Endothelial cell of umbilical vein (primary cell): ENCODE measurements around the gene SIRT3. TPM values are rescaled to one million over a fixed set of nuclear protein-coding genes. Genes with fewer than 3 reads are reported as not detected.

ENCODE experiments used
- BruUV-seq: library from RNA; stranded (reverse); fragments of 400-500 nt; replicated peaks from 2 replicates; lab custom pipeline; 2021; lab: Mats Ljungman, UMichigan
- CTCF ChIA-PET: fragments of 300-600, 350-600 bp; sonication (Branson Sonifier 250); formaldehyde crosslinking; loops from one replicate; lab custom pipeline; 2021; ENCODE audit warnings: antibody characterized with exemption, inconsistent platforms; lab: Charles Lee
- POLR2A ChIA-PET: fragments of 300-600, 350-600 bp; sonication (Branson Sonifier 250); formaldehyde crosslinking; loops from one replicate; lab custom pipeline; 2021; ENCODE audit warnings: antibody characterized with exemption, inconsistent platforms; lab: Charles Lee
- DNase-seq: peaks from one replicate; pipeline ENCODE4 v3.0.0-alpha.2; 2011; ENCODE audit warnings: low read depth, low spot score
- FAIRE-seq: peaks from 2 replicates; lab custom pipeline; 2011; peaks lifted over from hg19 to GRCh38; lab: Jason Lieb, UNC
- H2AFZ ChIP-seq: 2 replicates; pipeline ENCODE4 v1.6.0; 2012; ENCODE audit warnings: low read depth, low read length, control low read depth, inconsistent platforms
- H3K27ac ChIP-seq: 2 replicates; pipeline ENCODE4 v1.5.1; 2011; ENCODE audit warnings: low read depth, mild to moderate bottlenecking, control low read depth, low read length, moderate library complexity; ENCODE audit not compliant: insufficient read depth
- H3K27me3 ChIP-seq, 2 experiments: 2 replicates each; pipeline versions ENCODE4 v1.6.0 to v1.6.1; 2011; ENCODE audit warnings: low read length in 2 of 2, mixed read lengths in 1 of 2; ENCODE audit not compliant: control insufficient read depth in 2 of 2, insufficient read depth in 2 of 2
- H3K36me3 ChIP-seq, 2 experiments: 2 replicates in 1 of 2; 3 replicates in 1 of 2; pipeline ENCODE4 v1.5.1; 2011; ENCODE audit warnings: low read length in 2 of 2, mild to moderate bottlenecking in 1 of 2, moderate library complexity in 1 of 2; ENCODE audit not compliant: control insufficient read depth in 2 of 2, insufficient read depth in 2 of 2; ENCODE audit errors: extremely low read depth in 1 of 2
- H3K4me1 ChIP-seq: 3 replicates; pipeline ENCODE4 v1.5.1; 2011; ENCODE audit warnings: mild to moderate bottlenecking, low read length; ENCODE audit not compliant: control insufficient read depth, insufficient read depth; ENCODE audit errors: extremely low read depth
- H3K4me2 ChIP-seq: 2 replicates; pipeline ENCODE4 v1.6.1; 2011; ENCODE audit warnings: low read length, control low read depth, mixed read lengths; ENCODE audit not compliant: insufficient read depth
- H3K4me3 ChIP-seq, 3 experiments: fragments of 200-600 bp in 1 of 3; sonication (generic), shearing (Covaris generic) in 1 of 3; replicated peaks in 1 of 3; 2 replicates each; pipeline ENCODE4 v1.5.1; 2011 to 2016; ENCODE audit warnings: control low read depth in 3 of 3, low read length in 3 of 3, mild to moderate bottlenecking in 2 of 3, inconsistent platforms in 1 of 3, low read depth in 1 of 3, moderate library complexity in 1 of 3; ENCODE audit not compliant: insufficient read depth in 1 of 3
- H3K79me2 ChIP-seq: 2 replicates; pipeline ENCODE4 v1.6.0; 2012; ENCODE audit warnings: low read length, inconsistent platforms; ENCODE audit not compliant: control insufficient read depth, insufficient read depth
- H3K9ac ChIP-seq: replicated peaks from 2 replicates; pipeline ENCODE3; 2011; ENCODE audit warnings: low read length, control low read depth; ENCODE audit not compliant: insufficient read depth; ENCODE audit errors: extremely low read depth
- H3K9me1 ChIP-seq: replicated peaks from 3 replicates; pipeline ENCODE4 v1.6.0; 2011; ENCODE audit warnings: mild to moderate bottlenecking, low read length; ENCODE audit not compliant: control insufficient read depth, insufficient read depth; ENCODE audit errors: extremely low read depth
- H3K9me3 ChIP-seq: replicated peaks from 2 replicates; pipeline ENCODE4 v1.5.1; 2012; ENCODE audit warnings: low read length, inconsistent platforms; ENCODE audit not compliant: control insufficient read depth, insufficient read depth
- H4K20me1 ChIP-seq: replicated peaks from 2 replicates; pipeline ENCODE3; 2011; ENCODE audit warnings: mild to moderate bottlenecking, low read length; ENCODE audit not compliant: control insufficient read depth, insufficient read depth; ENCODE audit errors: extremely low read depth
- EZH2 ChIP-seq: IDR thresholded peaks from 2 replicates; pipeline ENCODE4 v1.6.1; 2012; ENCODE audit warnings: borderline replicate concordance, low read depth, mild to moderate bottlenecking, moderate library complexity, low read length, inconsistent platforms; ENCODE audit not compliant: severe bottlenecking
- FOS ChIP-seq: IDR thresholded peaks from 2 replicates; pipeline ENCODE4 v1.6.1; 2011; ENCODE audit warnings: mild to moderate bottlenecking, low read length, moderate library complexity, borderline replicate concordance; ENCODE audit not compliant: insufficient read depth
- GATA2 ChIP-seq: IDR thresholded peaks from 2 replicates; pipeline ENCODE4 v1.7.0; 2011; ENCODE audit warnings: low read depth, mild to moderate bottlenecking, moderate library complexity, mixed read lengths, low read length; ENCODE audit not compliant: insufficient read length, insufficient read depth
- JUN ChIP-seq: IDR thresholded peaks from 2 replicates; pipeline ENCODE4 v1.6.1; 2011; ENCODE audit warnings: borderline replicate concordance, low read depth; ENCODE audit not compliant: insufficient read length, insufficient read depth
- MYC ChIP-seq: IDR thresholded peaks from one replicate; pipeline ENCODE4 v1.6.1; 2011; ENCODE audit warnings: mild to moderate bottlenecking, low read depth, low read length
- POLR2A ChIP-seq: IDR thresholded peaks from 2 replicates; pipeline ENCODE4 v1.6.1; 2012; ENCODE audit warnings: low read depth, mild to moderate bottlenecking, control low read depth, low read length
- POLR2AphosphoS5 ChIP-seq: IDR thresholded peaks from 2 replicates; pipeline ENCODE4 v1.6.1; 2012; ENCODE audit warnings: low read depth, mild to moderate bottlenecking, control low read depth, low read length, moderate library complexity; ENCODE audit not compliant: insufficient read depth
- dilution Hi-C: fragments of 300-500 bp; cut with MboI; formaldehyde crosslinking; loops from one replicate; pipeline ENCODE4 v1.15.0; 2019; ENCODE audit warnings: low sequenced_read_pairs; ENCODE audit not compliant: extremely low pct_ligation_motif_present
- intact Hi-C: fragments of 100-400 bp; cut with micrococcal nuclease; formaldehyde crosslinking; loops from one replicate; pipeline ENCODE4 v1.10.0; 2022
- polyA plus RNA-seq, 4 experiments: library from polyadenylated mRNA; depleted of rRNA in 3 of 4; stranded (reverse) in 3 of 4; unstranded in 1 of 4; fragments of >200 nt; gene quantifications; 2 replicates each; pipeline versions ENCODE4 v1.2.1 to v1.2.3, GENCODE V29; 2011 to 2012; ENCODE audit warnings: missing spikeins in 1 of 4
- total RNA-seq: library from RNA; stranded (reverse); gene quantifications from 2 replicates; pipeline ENCODE4 v1.2.3, GENCODE V29; 2021
- TF ChIP-seq, protein P1 (sequence below), 2 donors: IDR thresholded peaks; 1 replicate in 1 of 2; 2 replicates in 1 of 2; pipeline ENCODE4 v1.5.1; 2011; ENCODE audit warnings: low read length in 2 of 2, mild to moderate bottlenecking in 2 of 2, moderate library complexity in 2 of 2, control low read depth in 1 of 2, inconsistent platforms in 1 of 2, low read depth in 1 of 2; ENCODE audit not compliant: insufficient read depth in 1 of 2; ENCODE audit errors: extremely low read depth in 1 of 2
- TF ChIP-seq, protein P2 (sequence below): IDR thresholded peaks from 2 replicates; pipeline ENCODE4 v1.6.1; 2011; ENCODE audit not compliant: insufficient read depth, insufficient read length

Gene SIRT3
- total and polyA plus RNA-seq, 2 donors (not counting 3 experiments of a cell fraction or from before 2014, with no cell fraction given): 12.0 to 18.3 TPM

DNA sequence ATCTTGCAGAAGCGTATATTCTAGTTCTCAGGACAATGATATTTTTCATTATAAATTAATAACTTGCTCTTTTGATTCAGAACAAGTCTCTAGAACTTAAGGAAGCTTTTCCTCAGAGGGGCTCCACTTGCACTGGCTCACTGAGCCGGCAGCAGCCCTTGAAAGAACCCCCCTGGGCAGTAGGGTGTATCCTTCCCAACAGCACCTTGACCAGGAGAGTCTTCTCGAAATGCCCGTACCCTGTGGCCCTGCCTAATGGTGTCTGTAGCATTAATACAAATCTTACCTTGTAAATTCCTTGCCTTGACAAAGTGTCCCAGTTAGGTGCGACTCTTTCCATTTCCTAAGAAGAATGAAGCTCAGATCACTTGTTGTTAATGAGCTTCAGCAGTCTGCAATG is 14.1 kb upstream of the SIRT3 start:
- TF ChIP-seq POLR2A (no peak), JUN (no peak), POLR2AphosphoS5 (no peak), FOS (no peak), GATA2 (no peak), EZH2 (no peak), MYC (no peak)
- TF ChIP-seq, protein P1, sequence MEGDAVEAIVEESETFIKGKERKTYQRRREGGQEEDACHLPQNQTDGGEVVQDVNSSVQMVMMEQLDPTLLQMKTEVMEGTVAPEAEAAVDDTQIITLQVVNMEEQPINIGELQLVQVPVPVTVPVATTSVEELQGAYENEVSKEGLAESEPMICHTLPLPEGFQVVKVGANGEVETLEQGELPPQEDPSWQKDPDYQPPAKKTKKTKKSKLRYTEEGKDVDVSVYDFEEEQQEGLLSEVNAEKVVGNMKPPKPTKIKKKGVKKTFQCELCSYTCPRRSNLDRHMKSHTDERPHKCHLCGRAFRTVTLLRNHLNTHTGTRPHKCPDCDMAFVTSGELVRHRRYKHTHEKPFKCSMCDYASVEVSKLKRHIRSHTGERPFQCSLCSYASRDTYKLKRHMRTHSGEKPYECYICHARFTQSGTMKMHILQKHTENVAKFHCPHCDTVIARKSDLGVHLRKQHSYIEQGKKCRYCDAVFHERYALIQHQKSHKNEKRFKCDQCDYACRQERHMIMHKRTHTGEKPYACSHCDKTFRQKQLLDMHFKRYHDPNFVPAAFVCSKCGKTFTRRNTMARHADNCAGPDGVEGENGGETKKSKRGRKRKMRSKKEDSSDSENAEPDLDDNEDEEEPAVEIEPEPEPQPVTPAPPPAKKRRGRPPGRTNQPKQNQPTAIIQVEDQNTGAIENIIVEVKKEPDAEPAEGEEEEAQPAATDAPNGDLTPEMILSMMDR (IDR thresholded peaks at IDR 0.05; ENCODE audit: extremely low read depth in 1 of 2, insufficient read depth in 1 of 2, low read depth in 1 of 2, low read length in 2 of 2): no peak
- TF ChIP-seq, protein P2, sequence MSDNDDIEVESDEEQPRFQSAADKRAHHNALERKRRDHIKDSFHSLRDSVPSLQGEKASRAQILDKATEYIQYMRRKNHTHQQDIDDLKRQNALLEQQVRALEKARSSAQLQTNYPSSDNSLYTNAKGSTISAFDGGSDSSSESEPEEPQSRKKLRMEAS: no peak
- Histone ChIP-seq H3K27me3 (no peaks in the 10 kb centered on the region), H4K20me1 (no peaks in the 10 kb centered on the region), H3K36me3 (peaks cover 23 to 50% of the 10 kb centered on the region in 2 experiments), H3K79me2 (no peaks in the 10 kb centered on the region), H3K4me3 (no peak overlapping the region), H3K9me1 (no peaks in the 10 kb centered on the region), H3K4me1 (no peaks in the 10 kb centered on the region), H3K9ac (no peak overlapping the region), H3K27ac (no peak overlapping the region), H2AFZ (no peak overlapping the region), H3K4me2 (no peak overlapping the region), H3K9me3 (no peaks in the 10 kb centered on the region)
- no peak for FAIRE-seq
- intact Hi-C loops: loop anchor here (2.0 to 5.0 kb wide), 2 partner anchors 107 to 197 kb away; no protein-coding TSS in a partner anchor
- dilution Hi-C loops: no loop called here
- no peak for DNase-seq
- POLR2A ChIA-PET: interaction anchor here (0.6 kb wide), 1 partner anchor 147 kb away, joined by 3 read pairs; no protein-coding TSS in a partner anchor
- BruUV-seq: no TSS peak
- CTCF ChIA-PET: interaction anchor here (0.6 to 5.0 kb wide), 30 partner anchors 11 to 200 kb away, joined by 3 to 71 read pairs (median 6); partner anchors contain the start of genes BET1L, NLRP6, PGGHG and PSMD13
